AG04449 (cell line): Measurements from ENCODE around the gene PLXNA4.

Experiments
- CTCF ChIA-PET: fragments of 350-600 bp; formaldehyde crosslinking; extraction: SDS; loops from one replicate; lab custom pipeline; 2021; ENCODE audit warnings: antibody characterized with exemption; lab: Yijun Ruan, JAX
- POLR2A ChIA-PET: fragments of 400-600, 350-600 bp; formaldehyde crosslinking; extraction: SDS; loops from one replicate; lab custom pipeline; 2020; ENCODE audit warnings: antibody characterized with exemption, inconsistent platforms; lab: Yijun Ruan, JAX
- DNase-seq: peaks from one replicate; pipeline ENCODE4 v3.0.0-alpha.2; 2010; ENCODE audit warnings: low read depth, low spot score
- H3K4me3 ChIP-seq: 2 replicates; pipeline ENCODE4 v1.5.1; 2011; ENCODE audit warnings: low read depth, mild to moderate bottlenecking, control low read depth, low read length
- TF ChIP-seq, protein P1 (sequence below): IDR thresholded peaks from one replicate; pipeline ENCODE4 v1.5.1; 2011; ENCODE audit warnings: mild to moderate bottlenecking, moderate library complexity, low read length, control low read depth, inconsistent platforms; ENCODE audit not compliant: insufficient read depth; ENCODE audit errors: missing control alignments

Gene PLXNA4

GRCh38 chr7:132230462-132230861 is 345.8 kb downstream of the PLXNA4 start:
- H3K4me3 ChIP-seq = no peak overlapping the region
- CTCF ChIA-PET = interaction anchor here (1.2 to 2.1 kb wide), 2 partner anchors 10 to 21 kb away, joined by 4 to 5 read pairs; no protein-coding TSS in a partner anchor
- TF ChIP-seq, protein P1, sequence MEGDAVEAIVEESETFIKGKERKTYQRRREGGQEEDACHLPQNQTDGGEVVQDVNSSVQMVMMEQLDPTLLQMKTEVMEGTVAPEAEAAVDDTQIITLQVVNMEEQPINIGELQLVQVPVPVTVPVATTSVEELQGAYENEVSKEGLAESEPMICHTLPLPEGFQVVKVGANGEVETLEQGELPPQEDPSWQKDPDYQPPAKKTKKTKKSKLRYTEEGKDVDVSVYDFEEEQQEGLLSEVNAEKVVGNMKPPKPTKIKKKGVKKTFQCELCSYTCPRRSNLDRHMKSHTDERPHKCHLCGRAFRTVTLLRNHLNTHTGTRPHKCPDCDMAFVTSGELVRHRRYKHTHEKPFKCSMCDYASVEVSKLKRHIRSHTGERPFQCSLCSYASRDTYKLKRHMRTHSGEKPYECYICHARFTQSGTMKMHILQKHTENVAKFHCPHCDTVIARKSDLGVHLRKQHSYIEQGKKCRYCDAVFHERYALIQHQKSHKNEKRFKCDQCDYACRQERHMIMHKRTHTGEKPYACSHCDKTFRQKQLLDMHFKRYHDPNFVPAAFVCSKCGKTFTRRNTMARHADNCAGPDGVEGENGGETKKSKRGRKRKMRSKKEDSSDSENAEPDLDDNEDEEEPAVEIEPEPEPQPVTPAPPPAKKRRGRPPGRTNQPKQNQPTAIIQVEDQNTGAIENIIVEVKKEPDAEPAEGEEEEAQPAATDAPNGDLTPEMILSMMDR = no peak
- DNase-seq = no peak
- POLR2A ChIA-PET = no interaction called here

DNA sequence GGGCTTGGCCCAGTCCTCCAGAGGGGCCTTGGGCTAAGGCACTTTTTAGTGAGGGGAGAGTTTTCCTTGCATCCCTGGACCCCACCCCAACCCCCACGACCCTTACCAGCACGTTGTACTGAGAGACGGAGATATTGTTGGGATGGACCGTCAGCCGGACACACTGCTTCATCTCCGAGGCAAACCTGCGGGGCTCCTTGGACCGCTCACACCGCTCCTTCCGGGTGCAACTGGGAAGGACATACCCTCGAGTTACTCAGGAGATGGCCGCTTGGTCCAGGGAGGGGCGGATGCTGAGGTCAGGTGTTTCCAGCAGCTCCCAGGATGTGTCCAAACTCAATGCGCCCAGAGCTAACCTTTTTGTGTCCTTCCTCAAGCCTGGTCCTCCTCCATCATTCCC is 348.0 kb downstream of the PLXNA4 start:
- no peak overlapping the region for H3K4me3 ChIP-seq
- ChIA-PET POLR2A (no interaction called here), CTCF (interaction anchor here (2.1 kb wide), 1 partner anchor 8 kb away, joined by 5 read pairs; no protein-coding TSS in a partner anchor)
- no peak for DNase-seq
- TF ChIP-seq, protein P1 = no peak

GRCh38 chr7:132226957-132227290 is 349.3 kb downstream of the PLXNA4 start:
- H3K4me3 ChIP-seq = no peak overlapping the region
- DNase-seq = no peak
- TF ChIP-seq, protein P1 = no peak
- ChIA-PET CTCF (interaction anchor here (1.0 to 1.1 kb wide), 2 partner anchors 13 to 277 kb away, joined by 3 read pairs; no protein-coding TSS in a partner anchor), POLR2A (no interaction called here)

DNA sequence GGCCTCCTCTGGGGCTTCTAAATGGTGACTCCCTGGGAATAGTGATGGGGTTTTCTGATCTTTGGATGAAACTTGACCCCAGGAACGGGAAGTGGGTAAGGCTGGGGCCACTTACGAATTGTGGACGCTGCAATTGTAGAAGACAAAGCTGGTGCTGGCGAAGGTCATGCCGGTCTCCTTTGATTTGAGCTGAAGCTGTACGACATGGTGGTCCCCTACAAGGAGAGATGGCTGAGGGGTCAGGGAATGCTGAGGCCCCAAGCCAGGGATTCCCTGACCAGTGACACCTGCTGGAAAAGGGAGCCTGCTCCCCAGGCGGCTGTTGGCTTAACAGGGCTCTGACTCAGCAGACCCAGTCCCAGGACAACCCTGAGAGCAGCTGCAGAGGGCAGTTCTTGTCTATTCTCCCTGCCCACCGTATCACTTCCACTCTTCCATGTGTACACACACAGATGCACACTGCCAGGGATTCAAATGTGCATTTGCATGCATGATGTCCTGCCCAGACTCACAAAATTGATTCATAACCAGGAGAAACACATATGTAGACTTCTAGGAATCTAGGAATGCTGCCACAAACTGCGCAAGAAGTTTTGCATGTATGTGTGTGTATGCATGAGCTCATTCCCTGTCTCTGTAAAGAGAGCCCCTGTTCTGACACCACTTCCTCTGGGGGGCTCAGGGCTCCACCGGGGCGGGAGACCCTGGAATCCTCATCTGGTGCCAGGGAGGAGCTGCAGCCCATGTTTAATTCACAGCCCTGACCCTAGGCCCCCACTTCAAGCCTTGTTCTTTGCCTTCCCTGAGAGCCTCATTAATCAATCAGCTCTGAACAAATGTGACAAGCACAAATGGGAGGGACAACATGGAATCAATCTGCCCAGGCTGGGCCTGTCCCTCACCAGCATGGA is 350.0 kb downstream of the PLXNA4 start:
- ChIA-PET POLR2A (no interaction called here), CTCF (interaction anchor here (1.0 to 2.0 kb wide), 3 partner anchors 12 to 281 kb away, joined by 3 to 7 read pairs (median 3); no protein-coding TSS in a partner anchor)
- no peak for DNase-seq
- TF ChIP-seq, protein P1 = no peak
- H3K4me3 ChIP-seq = no peak overlapping the region

DNA sequence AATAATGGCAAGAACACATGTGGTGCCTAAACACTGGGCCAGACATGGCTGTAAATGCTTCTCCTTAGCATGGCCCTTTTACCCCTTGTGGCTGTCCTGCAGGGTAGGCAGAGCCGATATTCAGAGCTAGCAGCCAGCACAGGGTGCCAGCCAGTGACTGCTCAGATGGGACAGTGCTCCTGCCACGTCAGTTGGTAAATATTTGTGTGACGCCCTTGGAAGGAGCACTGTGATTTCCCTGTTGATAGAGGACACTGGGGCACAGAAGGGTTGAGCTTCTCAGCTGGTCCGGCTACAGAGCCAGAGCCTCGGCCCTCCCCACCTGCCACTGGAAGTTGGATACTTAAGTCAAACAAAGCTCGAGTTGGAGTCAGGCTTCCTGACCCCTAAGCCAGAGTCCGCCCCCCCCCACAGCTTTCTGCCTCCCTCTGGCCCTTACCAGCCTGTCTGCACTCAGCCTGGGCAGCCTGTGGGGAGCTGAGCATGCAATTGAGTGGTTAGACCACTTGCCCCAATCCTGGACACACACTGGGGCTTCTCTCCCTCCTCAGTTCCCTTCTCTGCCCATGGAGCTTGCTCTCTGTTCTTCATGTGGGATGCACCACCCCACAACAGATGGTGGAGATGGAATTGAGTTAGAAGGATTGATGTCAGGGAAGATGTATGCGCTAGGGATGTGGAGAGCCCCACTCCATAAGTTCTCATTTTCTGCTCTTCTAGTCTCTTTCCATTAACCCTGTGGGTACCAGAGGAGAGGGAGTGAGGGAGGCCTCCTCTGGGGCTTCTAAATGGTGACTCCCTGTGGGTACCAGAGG is 350.8 kb downstream of the PLXNA4 start:
- DNase-seq = no peak
- TF ChIP-seq, protein P1 = no peak
- ChIA-PET POLR2A (no interaction called here), CTCF (interaction anchor here (2.0 kb wide), 1 partner anchor 280 kb away, joined by 7 read pairs; no protein-coding TSS in a partner anchor)
- no peak overlapping the region for H3K4me3 ChIP-seq
